GM12874 (cell line): ENCODE results near the gene CCDC7.

Experiments
- CTCF ChIP-seq: IDR thresholded peaks from 2 replicates; pipeline ENCODE4 v1.5.1; 2011; ENCODE audit warnings: low read depth, mild to moderate bottlenecking, control low read depth, low read length, moderate library complexity; ENCODE audit not compliant: insufficient read depth

CCDC7 gene

GRCh38 chr10:32501906-32502305 lies 56.0 kb downstream of the CCDC7 start:
- TF ChIP-seq CTCF: no peak

GRCh38 chr10:32511599-32511998 lies 65.7 kb downstream of the CCDC7 start:
- TF ChIP-seq CTCF: no peak

GRCh38 chr10:32516567-32517495 lies 70.9 kb downstream of the CCDC7 start:
- TF ChIP-seq CTCF: no peak

DNA sequence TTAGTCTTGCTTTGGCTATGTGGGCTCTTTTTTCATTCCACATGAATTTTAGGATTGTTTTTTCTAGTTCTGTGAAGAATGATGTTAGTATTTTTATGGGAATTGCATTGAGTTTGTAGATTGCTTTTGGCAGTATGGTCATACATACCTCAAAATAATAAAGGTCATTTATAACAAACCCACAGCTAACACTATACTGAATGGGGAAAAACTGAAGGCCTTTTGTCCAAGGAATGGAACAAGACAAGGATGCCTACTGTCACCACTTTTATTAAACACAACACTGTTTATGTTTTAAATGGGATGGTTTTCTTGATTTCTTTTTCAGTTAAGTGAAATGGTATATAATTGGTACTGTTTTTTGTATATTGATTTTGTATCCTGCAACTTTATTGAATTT lies 84.3 kb downstream of the CCDC7 start:
- TF ChIP-seq CTCF: no peak

GRCh38 chr10:32538256-32538655 lies 92.3 kb downstream of the CCDC7 start:
- TF ChIP-seq CTCF: no peak

- TF ChIP-seq CTCF: no peak
These were observed 94.9 kb downstream of the CCDC7 start for GRCh38 chr10:32540691-32541470.

DNA sequence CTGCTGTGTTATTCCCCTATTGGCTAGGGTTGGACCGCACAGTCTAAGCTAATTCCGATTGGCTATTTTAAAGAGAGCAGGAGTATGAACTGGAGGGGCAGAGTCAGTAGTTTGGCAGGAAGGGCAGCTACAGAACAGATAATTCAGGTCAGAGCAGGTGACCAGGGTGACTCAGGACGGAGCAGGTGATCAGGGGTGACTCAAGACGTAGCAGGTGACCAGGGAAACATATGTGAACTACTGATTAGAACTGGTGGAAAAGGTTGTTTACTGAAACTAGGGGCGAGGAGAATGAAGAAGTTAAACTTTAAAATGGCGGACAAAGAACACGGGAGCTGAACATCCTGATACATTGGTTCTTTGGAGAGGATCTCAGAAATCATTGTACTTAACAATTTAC lies 102.3 kb downstream of the CCDC7 start:
- TF ChIP-seq CTCF: no peak
